Esophagus muscularis mucosa (tissue), 4 donors: ENCODE results near the gene ZNF384.

Experiments used
- CTCF ChIP-seq, 3 experiments: fragments of 200-600 bp in 2 of 3; fragments of 450-650 bp in 1 of 3; sonication (generic) in 2 of 3; IDR thresholded peaks; one replicate each; pipeline ENCODE4 v1.5.1; 2017 to 2019; ENCODE audit warnings: antibody characterized with exemption in 3 of 3, mild to moderate bottlenecking in 2 of 3, moderate library complexity in 1 of 3
- EP300 ChIP-seq: sonication (generic); formaldehyde crosslinking; IDR thresholded peaks from one replicate; pipeline ENCODE4 v1.6.1; 2017; ENCODE audit warnings: antibody characterized with exemption
- POLR2AphosphoS5 ChIP-seq, 2 donors: sonication (generic); formaldehyde crosslinking; IDR thresholded peaks; one replicate each; pipeline ENCODE4 v1.6.1; 2017; ENCODE audit warnings: antibody characterized with exemption in 2 of 2

GRCh38 chr12:6703631-6704030, 14.5 kb upstream of the ZNF384 start:
- TF ChIP-seq POLR2AphosphoS5 (IDR thresholded peaks at IDR 0.05) (no peak), EP300 (no peak), CTCF (IDR thresholded peaks at IDR 0.05) (no peak)
